SHP77 treated with DMSO at 0.1 percent for 48 hours (cell line): ENCODE data around the gene OR7A10.
"Not testable (repeated sequence)": the region's sequence is repeated elsewhere in the genome, so short reads cannot be mapped to it uniquely, and the experiment has no call there.

ENCODE experiments used
- DNase-seq: peaks from one replicate; lab custom pipeline; 2025; lab: John Stamatoyannopoulos, UW

The OR7A10 gene

GRCh38 chr19:14795078-14795721 is 53.5 kb downstream of the OR7A10 start:
- DNase-seq, result no peak

- not testable (repeated sequence) for DNase-seq
Measured at GRCh38 chr19:14792250-14792649, 56.5 kb downstream of the OR7A10 start.
